Mucosa of stomach (tissue), 1 donor: Measurements from ENCODE around the gene APBB1IP.
"Not testable (repeated sequence)": the region's sequence is repeated elsewhere in the genome, so short reads cannot be mapped to it uniquely, and the experiment has no call there.

ENCODE experiments used
- H3K27me3 ChIP-seq: one replicate; pipeline ENCODE4 v1.7.0; 2013; ENCODE audit warnings: mild to moderate bottlenecking, low read length; ENCODE audit not compliant: control insufficient read depth, insufficient read depth
- H3K36me3 ChIP-seq: one replicate; pipeline ENCODE4 v1.7.0; 2013; ENCODE audit warnings: low read length; ENCODE audit not compliant: control insufficient read depth, insufficient read depth
- H3K4me1 ChIP-seq: one replicate; pipeline ENCODE4 v1.7.0; 2013; ENCODE audit warnings: mild to moderate bottlenecking, low read length; ENCODE audit not compliant: control insufficient read depth, insufficient read depth
- H3K4me3 ChIP-seq: one replicate; pipeline ENCODE4 v1.7.0; 2013; ENCODE audit warnings: low read length
- H3K9ac ChIP-seq: one replicate; pipeline ENCODE4 v1.7.0; 2013; ENCODE audit warnings: mild to moderate bottlenecking, low read length, moderate library complexity
- H3K9me3 ChIP-seq: one replicate; pipeline ENCODE4 v1.7.0; 2013; ENCODE audit warnings: mild to moderate bottlenecking, low read length, moderate library complexity; ENCODE audit not compliant: control insufficient read depth
- donor health status: Pancreatic carcinoma.

APBB1IP gene

GRCh38 chr10:26588611-26589010 lies 150.5 kb downstream of the APBB1IP start:
- Histone ChIP-seq H3K27me3 (no peaks in the 10 kb centered on the region), H3K4me1 (no peaks in the 10 kb centered on the region), H3K9ac (no peak overlapping the region), H3K36me3 (no peaks in the 10 kb centered on the region), H3K9me3 (no peaks in the 10 kb centered on the region), H3K4me3 (no peak overlapping the region)

DNA sequence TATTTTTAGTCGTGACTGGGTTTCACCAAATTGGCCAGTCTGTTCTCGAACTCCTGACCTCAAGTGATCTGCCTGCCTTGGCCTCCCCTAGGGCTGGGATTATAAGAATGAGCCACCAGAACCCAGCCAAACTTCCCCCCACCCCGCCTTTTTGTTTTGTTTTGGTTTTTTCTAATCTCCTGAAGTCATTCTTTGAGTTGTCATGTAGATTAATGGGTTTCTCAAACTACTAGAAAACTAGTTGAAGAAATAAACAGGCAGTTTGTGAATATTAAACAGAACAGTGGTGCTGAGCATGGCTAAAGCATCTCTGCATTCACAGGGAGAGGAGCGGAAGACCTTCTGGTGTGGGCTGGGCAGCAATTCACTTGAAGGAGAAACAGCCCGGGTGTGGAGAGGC lies 151.7 kb downstream of the APBB1IP start:
- H3K27me3 ChIP-seq, H3K9ac ChIP-seq, H3K36me3 ChIP-seq, H3K4me1 ChIP-seq, H3K4me3 ChIP-seq, H3K9me3 ChIP-seq: not testable (repeated sequence)

DNA sequence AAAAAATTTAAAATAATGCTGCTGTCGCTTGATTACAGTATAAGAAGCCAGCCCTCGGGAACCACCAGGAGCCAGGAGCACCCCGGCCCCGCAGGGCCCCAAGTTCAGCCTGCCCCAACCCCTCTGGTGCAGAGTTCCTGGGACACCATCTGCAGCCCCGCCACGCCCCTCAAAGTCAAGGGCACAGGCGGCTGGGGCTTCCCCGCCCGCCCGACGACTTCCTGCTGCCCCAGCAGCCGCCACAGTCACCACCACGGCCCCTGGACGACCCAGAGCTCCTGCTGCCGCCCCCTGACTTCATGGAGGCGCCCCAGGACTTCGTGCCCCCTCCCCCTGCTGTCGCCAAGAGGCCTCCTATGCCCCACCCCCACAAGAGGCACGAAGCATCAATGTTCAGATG lies 155.8 kb downstream of the APBB1IP start:
- Histone ChIP-seq H3K4me3 (no peak overlapping the region), H3K27me3 (no peaks in the 10 kb centered on the region), H3K36me3 (no peaks in the 10 kb centered on the region), H3K4me1 (no peaks in the 10 kb centered on the region), H3K9ac (no peak overlapping the region), H3K9me3 (no peaks in the 10 kb centered on the region)

DNA sequence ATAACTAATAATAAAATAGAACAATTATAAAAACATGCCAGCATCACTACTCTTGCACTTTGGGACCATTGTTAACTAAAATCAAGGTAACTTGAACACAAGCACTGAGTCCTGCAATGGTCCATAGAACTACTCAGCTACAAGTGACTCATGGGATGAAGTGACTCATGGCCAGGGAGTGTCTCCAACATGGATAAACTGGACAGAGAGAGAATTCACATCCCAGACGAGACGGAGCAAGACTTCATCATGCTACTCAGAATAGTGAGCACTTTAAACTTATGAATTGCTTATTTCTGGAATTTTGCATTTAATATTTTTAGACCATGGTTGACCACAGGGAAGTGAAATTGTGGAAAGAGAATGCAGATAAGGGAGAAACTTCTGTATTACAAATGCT lies 165.1 kb downstream of the APBB1IP start:
- H3K4me1 ChIP-seq, H3K27me3 ChIP-seq, H3K4me3 ChIP-seq, H3K9ac ChIP-seq, H3K36me3 ChIP-seq, H3K9me3 ChIP-seq: not testable (repeated sequence)

GRCh38 chr10:26604320-26605093 lies 166.4 kb downstream of the APBB1IP start:
- not testable (repeated sequence) for H3K27me3 ChIP-seq, H3K4me1 ChIP-seq, H3K9ac ChIP-seq, H3K36me3 ChIP-seq, H3K9me3 ChIP-seq, H3K4me3 ChIP-seq

DNA sequence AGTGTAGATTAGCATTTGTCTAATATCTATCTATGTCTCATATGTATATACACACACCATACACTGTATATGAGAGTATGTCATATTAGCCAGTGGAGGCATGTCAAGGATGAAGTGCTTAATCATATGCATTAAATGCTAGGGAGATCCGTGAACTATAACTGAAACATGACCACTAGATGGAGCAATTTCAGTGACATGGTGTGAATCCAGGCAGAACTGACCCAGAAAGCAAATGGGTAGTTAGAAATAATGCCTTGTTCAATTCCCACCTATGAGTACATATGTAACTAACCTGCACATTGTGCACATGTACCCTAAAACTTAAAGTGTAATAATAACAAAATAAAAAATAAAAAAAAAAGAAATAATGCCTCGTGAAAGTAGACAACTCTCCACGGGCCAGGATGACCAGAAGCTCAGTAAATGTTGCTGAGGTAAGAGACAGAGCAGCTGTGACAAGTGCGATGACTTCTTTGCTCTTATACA lies 168.3 kb downstream of the APBB1IP start:
- H3K4me1 ChIP-seq: not testable (repeated sequence)

GRCh38 chr10:26612151-26612915 lies 174.2 kb downstream of the APBB1IP start:
- Histone ChIP-seq H3K9ac (no peak overlapping the region), H3K9me3 (no peaks in the 10 kb centered on the region), H3K36me3 (no peaks in the 10 kb centered on the region), H3K4me3 (no peak overlapping the region), H3K27me3 (no peaks in the 10 kb centered on the region), H3K4me1 (peaks cover 4% of the 10 kb centered on the region)

More for the DNA sequence above, 168.3 kb downstream of the APBB1IP start:
- H3K27me3 ChIP-seq, H3K9me3 ChIP-seq, H3K4me3 ChIP-seq, H3K36me3 ChIP-seq, H3K9ac ChIP-seq: not testable (repeated sequence)
